Cortex of kidney (tissue), 1 donor: ENCODE results near the gene SEMA3C.
"Not testable (repeated sequence)": the region's sequence is repeated elsewhere in the genome, so short reads cannot be mapped to it uniquely, and the experiment has no call there.

Experiments
- DNase-seq: peaks from one replicate; lab custom pipeline; 2025; lab: John Stamatoyannopoulos, UW

The SEMA3C gene

DNA sequence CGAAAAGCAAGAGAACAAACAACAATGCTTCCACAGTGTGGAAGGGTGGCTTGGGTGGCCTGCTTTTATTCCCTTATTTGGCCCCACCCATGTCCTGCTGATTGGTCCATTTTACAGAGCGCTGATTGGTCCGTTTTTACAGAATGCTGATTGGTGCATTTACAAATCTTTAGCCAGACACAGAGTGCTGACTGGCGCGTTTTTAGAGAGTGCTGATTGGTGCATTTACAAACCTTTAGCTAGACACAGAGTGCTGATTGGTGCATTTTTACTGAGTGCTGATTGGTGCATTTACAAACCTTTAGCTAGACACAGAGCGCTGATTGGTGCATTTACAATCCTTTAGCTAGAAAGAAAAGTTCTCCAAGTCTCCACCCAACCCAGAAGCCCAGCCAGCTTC, 8.1 kb upstream of the SEMA3C start:
- DNase-seq = not testable (repeated sequence)

DNA sequence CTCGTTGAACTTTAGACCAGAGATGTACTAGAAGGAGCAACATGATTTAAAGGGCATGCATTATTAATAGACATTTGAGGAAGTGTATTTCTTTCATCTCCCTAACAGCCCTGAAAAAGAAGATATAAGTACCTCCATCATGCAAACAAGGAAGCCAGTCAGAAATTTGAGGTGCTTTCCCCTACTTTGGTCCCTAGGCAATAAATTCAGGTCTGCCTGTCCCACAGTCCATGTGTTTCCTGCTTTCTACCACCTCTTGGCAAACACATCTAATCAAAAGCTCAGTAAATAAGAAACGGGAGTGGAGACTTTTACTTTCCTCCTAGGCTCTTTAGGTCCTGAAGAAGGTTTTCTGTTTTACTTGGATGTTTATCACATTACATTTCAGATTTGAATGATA, 5.2 kb upstream of the SEMA3C start:
- DNase-seq = no peak

DNA sequence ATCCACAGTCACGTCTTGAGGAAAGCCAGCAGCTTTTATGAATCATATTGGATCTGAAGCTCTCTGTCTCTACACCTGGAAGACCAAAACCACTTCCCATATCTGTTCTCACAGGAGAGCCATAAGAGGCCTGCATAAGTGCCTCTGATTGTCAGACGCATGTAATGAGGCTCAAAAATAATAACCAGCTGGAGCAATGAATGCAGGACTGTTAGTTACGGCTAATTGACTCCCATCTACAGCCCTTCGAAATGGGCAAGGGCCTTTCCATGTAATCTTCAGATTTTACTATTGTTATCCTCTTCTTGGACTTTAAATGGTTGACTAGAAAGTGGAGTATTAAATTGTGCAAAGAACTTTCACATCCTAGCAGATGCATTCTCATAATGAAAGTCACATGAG, 4.4 kb upstream of the SEMA3C start:
- no peak for DNase-seq

DNA sequence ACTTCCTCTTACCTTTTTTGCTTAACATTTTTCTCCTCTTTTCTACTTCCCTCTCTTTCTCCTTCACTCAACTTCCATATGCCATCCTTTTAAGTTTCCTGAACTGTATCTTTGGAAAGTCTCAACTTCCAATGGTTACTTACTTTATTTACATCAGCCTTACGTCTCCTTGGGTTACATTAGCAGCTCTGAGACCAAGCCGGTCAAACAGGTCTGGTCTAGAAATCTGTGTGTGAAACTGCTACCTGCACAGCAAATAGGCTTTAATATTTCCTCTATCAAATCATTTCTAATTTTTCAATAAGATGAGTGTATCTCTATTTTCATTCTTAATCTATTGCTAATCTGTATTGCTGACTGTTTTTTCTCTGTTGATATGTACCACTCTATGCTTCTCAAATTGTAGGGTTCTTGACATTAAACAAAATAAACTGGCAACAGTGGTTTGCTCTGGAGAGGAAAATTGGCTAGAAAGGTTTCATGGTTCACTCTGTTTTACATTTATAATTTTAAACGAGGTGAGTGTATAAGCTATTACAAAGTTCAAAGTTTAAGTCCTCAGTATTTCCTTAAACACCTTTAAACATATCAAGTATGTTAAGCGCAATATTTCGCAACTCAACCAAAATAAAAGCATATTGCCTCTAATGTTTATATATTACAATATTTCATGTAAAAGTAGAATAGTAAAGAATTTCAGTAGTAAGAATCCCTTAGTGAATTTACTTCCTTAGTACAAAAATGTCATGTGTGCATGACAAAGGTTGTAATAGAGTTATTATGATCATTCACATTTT, 3.6 kb upstream of the SEMA3C start:
- DNase-seq = no peak

DNA sequence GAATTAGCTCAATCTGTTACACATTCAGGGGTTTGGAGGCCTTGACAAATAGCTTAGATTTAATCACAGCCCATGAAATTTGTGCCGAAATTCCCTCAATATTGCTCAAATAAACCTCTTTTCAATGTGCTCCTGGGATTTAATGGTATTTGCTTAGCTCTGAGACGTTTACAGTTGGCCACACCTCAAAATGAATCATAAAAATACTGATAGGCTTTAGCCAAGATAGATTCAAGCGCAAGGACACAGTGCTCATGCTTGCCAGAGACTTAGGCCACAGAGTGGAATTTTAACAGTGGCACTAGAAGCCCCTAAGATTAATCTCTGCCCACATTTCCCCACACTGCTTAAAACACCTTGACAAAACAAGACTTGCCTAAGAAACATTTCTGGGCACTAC, 2.3 kb upstream of the SEMA3C start:
- DNase-seq = no peak

DNA sequence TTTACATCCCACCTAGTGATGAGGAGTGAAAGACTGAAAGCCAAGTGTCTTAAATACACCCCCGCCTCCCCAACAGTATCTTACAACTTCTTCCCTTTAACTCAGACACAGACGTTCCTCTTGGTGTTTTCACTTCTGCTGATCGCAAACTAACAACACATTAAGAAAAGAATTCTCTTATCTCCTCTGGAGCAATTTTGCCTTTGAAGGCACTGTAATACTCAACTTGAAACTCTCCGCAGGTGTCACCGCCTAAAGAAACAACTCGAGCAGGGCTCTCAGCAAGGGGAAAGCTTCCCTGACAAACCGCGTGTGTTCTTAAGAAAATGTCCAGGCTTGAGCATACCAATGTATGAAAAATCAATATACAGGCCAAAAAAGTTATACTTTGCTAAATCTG, 452 bp downstream of the SEMA3C start:
- no peak for DNase-seq

DNA sequence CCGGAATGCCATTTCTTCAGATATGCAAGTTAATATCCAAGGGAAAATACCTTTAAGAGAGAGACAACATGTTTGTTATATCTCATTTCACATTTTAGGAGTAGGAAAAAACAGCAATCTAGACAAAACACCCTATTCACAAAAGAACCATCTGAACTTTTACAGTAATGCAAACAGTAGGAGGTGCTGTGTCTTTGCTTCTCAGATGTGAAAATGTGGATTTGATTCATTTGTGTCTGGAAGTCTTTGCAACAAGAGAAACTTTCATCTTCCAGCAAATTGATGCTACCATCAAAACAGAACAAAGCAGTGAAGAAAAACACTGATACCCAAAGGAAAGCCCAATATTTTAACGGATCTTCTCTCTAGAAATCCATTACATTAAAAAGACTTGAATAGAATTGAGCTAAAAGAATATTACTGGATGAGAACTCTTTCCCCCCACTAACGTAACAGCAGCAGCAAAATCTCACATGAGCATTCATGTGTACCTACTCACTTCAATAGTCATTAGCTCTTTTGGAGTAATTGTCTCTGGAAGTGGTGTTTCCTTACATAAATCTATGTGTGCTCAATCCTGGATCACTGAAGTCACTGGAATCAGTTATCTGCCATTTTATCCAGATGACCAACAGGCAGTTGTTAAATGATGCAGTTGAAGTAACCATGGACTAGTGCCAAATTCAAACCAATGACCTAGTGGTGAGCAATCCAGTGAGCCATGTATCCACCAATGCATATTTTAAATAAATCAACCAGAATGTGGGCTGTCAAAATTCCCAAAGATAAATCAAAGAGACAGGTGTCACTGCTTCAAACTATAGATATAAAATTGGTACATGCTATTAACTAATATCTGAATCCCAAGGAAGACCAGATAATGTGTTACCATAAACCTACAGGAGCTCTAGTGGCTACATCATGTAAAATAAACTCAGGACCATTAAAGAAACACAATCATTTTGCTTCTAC, 1.8 kb downstream of the SEMA3C start:
- DNase-seq = no peak

DNA sequence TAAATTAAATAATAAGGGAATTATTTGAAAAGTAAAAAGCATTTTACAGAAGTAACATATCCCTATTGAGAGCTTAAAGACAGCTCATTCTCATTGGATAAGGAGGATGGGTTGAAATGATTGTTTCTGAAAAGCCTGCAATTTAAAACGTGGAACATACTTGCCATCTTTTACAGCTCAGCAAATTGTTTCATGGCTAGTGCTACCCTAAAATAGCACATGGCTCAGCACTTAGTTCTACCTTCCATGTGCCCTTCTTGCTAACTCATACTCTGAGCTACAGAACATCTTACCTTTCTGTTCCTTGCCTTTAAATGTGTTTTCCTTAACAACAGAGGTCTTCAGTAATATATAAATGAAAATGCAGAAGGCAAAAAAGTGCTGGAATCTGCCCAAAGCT, 8.6 kb downstream of the SEMA3C start:
- DNase-seq = no peak

DNA sequence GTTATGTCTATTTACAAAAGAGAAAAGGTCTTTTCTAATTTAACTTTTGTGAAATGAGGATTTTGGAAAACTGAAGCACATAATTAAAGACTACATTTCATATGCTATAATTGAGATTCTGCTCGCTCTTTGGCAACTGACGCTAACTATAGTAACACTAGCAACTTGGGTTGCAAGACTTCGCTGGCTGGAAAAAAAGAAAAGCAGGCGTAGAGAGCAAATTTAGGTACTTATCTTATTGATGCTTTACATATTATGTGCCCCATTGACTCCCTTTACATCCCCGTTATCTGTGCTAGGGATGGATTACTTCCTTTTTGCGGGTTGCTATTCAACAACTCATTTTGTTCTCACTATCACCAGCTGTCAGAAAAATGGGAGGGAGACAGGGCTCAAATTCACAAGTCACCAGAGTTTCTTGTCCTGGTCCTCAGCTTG, 10.5 kb downstream of the SEMA3C start:
- DNase-seq = no peak

DNA sequence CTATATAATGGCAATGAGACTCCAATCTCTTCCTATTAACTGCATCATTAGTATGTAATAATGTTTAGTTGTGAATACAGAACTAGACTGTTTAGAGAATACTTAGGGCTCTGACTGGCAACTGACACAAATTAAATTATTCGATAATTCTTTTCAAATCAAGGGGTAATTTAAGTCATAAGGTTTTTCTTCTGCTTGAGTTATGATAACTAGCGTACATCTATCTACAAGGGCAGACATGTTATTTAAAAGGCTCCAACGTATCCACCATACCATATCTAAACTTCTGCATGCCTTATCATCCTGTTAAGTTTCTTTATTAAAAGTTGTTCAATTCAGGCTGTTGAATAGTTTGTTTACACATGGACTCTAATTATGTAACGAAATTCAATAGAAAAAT, 11.2 kb downstream of the SEMA3C start:
- DNase-seq = no peak

DNA sequence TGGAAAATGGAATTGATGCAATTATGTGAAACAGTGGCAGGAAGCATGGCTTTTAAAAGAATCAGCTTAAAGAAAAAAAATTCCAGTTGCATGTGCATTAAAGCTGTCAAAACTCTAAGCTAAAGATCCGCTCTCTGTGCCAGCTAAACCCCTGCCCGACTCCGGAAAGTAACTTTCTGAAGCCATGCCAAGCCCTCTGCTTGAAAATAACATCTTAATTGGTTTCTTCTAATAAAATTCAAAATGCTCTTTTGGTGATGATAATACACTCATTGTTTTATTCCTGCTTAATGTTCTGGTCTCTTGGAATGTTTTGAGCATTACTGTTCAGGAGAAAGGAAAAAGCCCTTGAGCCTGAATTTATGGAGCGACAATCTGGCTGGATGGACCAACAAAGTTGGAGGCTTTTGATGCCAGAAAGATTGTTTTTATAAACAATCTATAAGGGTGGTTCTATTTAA, 11.7 kb downstream of the SEMA3C start:
- DNase-seq = no peak

DNA sequence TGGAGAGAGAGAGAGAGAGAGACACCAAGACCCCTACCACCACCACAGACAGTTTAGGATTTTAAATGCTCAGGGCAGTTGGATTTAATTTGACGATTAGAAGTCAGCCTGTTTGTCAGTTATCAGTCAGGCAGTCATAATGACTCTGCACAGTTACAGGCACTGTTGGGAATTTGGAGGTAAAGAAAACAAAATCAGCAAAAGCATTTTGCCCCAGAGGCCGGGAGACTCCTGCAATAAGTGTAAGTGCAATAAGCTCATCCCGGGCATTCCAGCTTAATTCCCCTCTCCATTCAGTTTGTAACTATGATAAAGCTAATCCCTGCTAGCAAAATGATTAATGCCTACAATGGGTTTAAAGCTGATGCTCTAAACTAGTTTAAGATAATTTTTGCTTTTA, 13.5 kb downstream of the SEMA3C start:
- DNase-seq = no peak

DNA sequence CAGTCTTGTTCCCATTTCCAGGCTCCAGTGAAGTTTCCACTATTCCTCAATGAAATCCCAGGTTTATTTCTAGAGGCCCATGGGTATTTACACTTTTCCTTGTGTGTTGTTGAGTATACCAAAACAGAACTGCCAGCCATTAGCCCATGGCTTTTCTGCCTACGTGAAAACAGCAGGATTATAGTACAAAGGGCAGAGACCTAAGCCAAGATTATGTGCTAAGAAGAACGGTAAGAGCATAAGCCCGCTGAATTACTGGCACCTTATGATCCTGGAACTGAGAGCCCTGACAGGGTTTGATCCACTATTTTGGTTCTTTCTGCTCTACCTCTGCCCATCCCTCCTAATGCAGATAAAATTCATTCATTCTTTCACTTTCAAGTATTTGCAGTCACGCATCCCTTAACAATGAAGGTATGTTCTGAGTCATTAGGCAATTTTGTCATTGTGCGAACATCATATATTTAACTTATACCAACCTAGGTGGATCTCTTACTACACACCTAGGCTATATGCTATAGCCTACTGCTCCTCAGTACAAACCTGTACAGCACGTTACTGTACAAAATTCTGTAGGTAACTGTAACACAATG, 16.0 kb downstream of the SEMA3C start:
- DNase-seq = no peak

DNA sequence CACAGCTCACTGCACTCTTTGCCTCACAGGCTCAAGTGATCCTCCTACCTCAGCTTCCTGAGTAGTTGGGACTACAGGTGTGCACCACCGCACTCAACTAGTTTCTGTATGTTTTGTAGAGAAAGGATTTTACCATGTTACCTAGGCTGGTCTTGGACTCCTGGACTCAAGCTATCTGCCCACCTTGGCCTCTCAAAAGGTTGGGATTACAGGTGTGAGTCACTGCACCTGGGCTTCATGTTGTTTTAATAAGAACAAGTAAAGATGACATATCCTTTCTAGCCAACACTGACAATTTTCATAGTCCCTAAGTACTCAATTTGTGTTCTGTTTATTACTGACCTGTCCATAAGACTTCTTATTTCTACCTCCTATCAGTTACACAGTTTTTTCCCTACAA, 16.8 kb downstream of the SEMA3C start:
- DNase-seq = no peak

DNA sequence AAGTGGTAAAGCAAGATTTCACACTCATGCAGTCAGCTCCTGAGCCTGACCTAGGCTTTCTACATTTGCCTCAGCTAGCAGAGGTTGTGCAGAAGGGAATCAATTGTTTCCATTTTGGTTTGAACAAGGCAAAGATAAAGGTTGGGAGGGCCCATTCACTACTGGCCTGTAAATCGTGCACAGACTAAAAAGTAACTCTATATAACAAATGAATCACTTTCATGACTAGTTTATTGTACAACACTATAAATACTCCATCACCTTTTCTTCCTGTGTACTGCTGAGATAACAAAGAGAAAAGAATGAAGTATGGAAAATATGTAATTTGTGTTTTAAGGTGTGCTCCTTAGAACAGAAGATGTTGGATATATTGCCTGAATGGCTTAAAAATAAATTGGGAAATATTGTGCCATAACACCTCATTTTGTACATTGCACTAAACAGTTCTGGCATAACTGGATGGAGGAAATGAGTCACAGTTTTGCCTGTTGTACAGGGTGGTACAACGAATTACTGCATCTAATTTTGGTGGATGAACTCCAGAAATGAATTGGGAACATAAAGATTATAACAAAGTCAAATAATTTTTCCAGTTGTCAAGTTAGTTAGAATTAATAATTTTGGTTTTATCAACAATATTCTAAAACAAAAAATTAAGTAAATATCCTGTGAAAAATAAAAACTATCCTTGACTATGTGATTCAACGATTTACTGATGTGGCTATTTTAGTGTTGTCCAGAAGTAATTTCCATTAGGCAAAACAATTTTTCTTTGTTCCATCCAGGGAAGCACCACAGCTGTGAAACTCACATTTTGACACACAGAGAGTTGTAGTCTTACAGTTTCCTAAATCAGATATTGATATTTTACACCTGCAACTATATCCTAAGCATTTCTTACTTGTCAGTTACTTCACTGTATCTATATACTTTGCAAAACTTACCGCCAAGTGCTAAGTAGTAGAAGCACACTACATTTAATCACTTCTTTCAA, 18.0 kb downstream of the SEMA3C start:
- no peak for DNase-seq

DNA sequence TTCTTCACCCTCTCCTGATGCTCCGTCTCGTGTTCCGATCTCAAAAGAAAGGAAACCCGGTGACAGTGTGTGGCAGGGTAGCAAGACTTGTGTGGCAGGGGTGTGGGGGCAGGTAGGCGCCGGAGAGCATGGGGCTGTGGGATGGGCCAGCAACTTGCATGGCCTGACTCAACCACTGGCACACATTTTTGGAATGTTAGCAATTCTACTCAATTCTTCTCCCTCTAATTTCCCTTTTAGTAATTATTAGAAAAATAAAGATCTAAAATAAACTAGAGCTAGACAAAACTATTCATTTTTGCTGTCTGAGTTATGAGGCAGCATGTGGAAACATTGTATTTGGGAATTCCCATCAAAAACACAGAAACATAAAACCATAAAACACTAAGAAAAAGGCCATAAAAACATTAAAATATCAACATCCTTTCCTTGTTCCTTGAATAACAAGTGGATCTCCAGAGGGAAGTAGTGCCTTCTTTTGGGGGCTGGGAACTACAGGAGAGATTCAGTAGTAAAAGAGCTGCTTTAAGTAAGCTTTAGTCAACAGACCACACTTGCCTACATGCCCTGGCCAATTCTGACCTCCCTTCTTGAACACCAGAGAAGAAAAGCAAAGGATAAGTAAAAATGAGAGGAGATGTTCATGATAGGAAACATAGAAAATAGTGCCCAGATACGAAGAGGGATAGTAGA, 21.8 kb downstream of the SEMA3C start:
- DNase-seq = no peak

DNA sequence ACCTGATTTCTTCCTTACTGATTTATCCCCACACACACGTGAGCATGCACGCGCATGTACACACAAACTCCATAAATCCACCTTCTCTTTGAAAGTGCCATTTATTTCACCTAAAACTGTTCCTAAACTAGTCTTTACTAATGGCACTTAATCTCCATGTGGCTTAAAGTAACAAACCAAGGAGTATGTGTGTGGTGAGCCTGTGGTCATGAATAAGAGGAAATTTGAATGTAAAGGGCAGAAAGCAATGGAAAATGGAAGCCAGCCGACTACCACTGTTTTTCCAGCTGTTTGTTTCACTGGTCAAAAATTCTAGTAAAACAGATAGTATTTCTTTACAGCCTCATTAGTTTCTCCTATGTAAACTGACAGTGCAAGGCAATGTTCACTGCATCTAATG, 23.8 kb downstream of the SEMA3C start:
- DNase-seq = no peak

DNA sequence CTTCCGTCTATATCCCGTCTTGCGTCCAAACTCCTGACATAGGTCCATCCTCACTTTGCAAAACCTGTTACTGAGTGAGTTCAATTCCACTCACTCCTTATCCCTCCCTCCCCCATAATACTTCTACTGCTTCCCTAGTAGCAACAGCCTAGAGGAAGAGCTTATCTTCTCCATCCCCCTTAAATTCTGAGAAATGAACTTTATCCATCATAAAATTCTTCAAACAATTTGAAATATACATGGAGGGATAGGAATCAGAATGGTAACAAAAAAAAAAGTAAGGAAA, 27.6 kb downstream of the SEMA3C start:
- no peak for DNase-seq

DNA sequence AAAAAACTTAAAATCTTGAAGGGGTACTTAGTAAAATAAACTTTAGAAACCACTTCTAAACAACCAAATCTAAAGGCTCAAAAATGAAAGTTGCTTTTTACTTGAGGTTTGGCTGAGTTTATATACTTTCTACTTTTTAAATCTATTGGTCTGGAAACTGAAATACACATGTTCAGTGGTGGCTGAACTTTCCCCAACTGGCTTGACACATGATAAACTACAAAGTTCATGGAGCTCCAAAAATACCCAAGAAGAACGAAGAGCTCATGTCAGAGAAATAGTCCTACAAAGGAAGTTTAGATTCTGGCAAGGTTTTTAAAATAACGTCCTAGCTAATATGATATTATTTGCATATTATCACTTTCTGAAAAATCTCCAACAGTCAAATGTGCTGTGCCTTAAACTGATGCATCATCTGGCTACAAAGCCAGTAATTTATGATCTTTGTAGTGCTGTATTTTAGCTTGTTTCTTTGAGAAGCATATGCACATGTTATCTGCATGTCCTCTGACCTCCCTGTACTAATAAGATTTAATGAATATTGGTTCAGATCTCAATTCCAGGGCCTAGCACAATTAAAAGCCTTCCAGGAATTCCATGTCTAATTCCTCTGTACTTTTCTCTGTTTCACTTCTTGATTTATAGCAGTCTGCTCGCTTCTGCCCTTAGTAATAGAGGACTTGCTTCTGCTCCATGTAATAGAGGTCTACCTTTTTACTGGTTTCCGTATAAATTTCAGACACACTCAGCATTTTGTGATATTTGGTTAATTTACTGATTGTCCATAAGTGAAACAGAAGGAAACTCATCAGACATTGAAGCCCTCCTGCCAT, 28.2 kb downstream of the SEMA3C start:
- DNase-seq = no peak

DNA sequence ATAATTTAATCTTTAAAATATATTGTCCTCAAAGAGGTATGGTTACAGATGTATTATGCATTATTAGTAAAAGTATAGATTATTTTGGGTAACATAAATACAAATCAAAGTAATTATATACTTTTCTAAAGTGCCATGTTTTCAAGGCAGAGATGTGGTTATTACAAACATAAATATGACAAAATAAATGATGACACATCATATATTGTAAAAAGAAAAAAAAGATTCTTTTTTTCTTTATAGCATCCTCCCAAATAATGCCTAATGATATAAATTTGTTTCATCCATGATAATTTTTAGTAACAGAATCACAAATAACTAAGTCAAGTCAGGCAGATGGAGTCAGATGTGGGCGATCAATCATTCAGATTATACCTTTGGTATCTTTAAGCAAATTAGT, 29.3 kb downstream of the SEMA3C start:
- no peak for DNase-seq
